Effector memory CD8-positive, alpha-beta T cell (primary cell): ENCODE results near the gene PLGLB1.
"Not testable (repeated sequence)": the region's sequence is repeated elsewhere in the genome, so short reads cannot be mapped to it uniquely, and the experiment has no call there.

Experiments used
- ATAC-seq: fragments of 150-1000 bp; cut with Tn5 transposase; replicated peaks from 2 replicates; pipeline ENCODE4 v1.10.0; 2021; ENCODE audit warnings: mild to moderate bottlenecking, moderate library complexity
- DNase-seq, 3 experiments: peaks; one replicate each; pipeline ENCODE4 v3.0.0; 2021
- H3K27ac Mint-ChIP-seq, 2 donors: one replicate each; pipeline ENCODE4 v1.8.0; 2022; ENCODE audit warnings: mild to moderate bottlenecking in 2 of 2, mixed read lengths in 2 of 2, moderate library complexity in 2 of 2
- H3K27me3 Mint-ChIP-seq, 2 donors: one replicate each; pipeline ENCODE4 v1.8.0; 2022; ENCODE audit warnings: mixed read lengths in 2 of 2
- H3K36me3 Mint-ChIP-seq: one replicate; pipeline ENCODE4 v1.8.0; 2022; ENCODE audit warnings: mild to moderate bottlenecking, moderate library complexity, mixed read lengths; ENCODE audit not compliant: insufficient read depth
- H3K4me1 Mint-ChIP-seq, 2 donors: one replicate each; pipeline ENCODE4 v1.8.0; 2022; ENCODE audit warnings: low read depth in 2 of 2, mixed read lengths in 2 of 2
- H3K4me3 Mint-ChIP-seq, 2 donors: one replicate each; pipeline ENCODE4 v1.8.0; 2022; ENCODE audit warnings: mild to moderate bottlenecking in 2 of 2, mixed read lengths in 2 of 2, moderate library complexity in 2 of 2
- H3K9me3 Mint-ChIP-seq, 2 donors: one replicate each; pipeline ENCODE4 v1.8.0; 2022; ENCODE audit warnings: mixed read lengths in 2 of 2

PLGLB1 gene

DNA sequence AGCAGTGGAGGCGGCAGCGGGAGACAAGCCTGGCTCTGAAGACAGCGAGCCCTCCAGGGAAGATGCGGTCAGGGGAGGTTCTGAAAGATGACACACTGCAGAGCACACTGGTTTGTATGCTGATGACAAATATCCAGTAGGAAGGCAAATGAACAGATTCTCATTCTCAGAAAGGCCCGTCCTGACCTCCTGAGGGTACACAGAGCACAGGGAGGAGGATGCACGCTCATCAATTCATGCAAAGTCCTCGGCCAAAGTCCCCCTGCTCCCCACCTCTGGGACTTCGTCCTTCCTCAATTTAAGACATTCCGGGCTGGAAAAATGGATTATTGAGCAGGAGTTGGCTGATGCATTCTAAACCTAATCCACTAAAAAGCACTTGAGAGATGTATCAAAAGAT, 2.6 kb downstream of the PLGLB1 start:
- not testable (repeated sequence) for ATAC-seq, H3K27ac Mint-ChIP-seq, H3K4me3 Mint-ChIP-seq, H3K36me3 Mint-ChIP-seq, H3K27me3 Mint-ChIP-seq, H3K4me1 Mint-ChIP-seq, DNase-seq, H3K9me3 Mint-ChIP-seq

DNA sequence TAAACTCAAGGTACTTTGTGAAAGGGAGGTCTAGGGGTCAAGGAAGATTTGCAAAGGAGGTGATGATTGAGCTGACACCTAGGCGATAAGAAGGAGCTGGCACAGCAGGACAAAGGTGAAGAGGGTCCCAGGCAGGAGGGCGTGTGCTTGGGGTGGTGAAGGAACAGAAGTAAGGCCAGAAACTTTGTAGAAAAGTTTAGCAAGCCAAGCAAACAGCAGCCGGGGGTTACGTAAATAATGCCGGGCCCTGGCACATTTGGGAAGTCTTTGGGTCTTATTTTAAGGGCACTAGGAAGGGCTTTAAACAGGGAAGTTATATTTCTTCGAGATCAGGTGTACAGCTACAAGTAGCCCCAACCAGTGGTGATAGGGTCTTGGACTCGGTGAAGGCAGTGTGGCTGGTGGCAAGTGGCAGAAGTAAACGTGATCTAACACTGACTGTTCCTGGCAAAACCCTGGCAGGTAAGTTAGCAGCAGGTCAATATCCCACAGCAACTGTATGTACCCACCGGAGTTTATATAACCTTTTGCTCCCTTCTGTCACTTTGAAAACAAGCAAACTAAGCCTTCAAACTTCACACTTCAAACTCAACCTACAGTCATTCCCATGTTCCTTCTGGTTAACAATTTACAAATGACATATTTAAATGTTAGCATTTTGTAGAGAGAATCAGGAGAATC, 7.0 kb downstream of the PLGLB1 start:
- H3K27me3 Mint-ChIP-seq, DNase-seq, H3K27ac Mint-ChIP-seq, H3K9me3 Mint-ChIP-seq, H3K36me3 Mint-ChIP-seq, ATAC-seq, H3K4me3 Mint-ChIP-seq, H3K4me1 Mint-ChIP-seq: not testable (repeated sequence)

DNA sequence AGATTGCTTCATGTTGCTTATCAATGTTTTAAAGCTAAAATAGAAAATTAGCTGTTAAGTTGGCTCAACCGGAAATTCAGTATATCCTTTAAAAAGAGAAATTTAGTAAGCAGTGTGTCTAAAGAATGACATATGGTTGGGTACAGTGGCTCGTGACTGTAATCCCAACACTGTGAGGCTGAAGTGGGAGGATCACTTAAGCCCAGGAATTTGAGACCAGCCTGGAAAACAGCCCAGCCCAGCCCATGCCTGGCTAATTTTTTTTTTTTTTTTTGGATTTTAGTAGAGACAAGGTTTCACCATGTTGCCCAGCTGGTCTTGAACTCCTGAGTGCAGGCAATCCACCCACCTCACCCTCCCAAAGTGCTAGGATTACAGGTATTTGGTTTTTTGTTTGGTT, 17.2 kb downstream of the PLGLB1 start:
- not testable (repeated sequence) for H3K27me3 Mint-ChIP-seq, H3K27ac Mint-ChIP-seq, H3K4me1 Mint-ChIP-seq, H3K4me3 Mint-ChIP-seq, H3K9me3 Mint-ChIP-seq, ATAC-seq, H3K36me3 Mint-ChIP-seq, DNase-seq
